HS-27A (cell line): ENCODE data around the gene BLMH.
A peak's percentile ranks its signal among the peaks of the same experiment; 100 is the strongest.

Experiments used
- DNase-seq: peaks from one replicate; pipeline ENCODE4 v3.0.0-alpha.2; 2012; ENCODE audit warnings: low read depth, missing footprints

Gene BLMH

GRCh38 chr17:30291543-30292285 is at the start of gene BLMH:
Gene BLMH (minus strand): TSS chr17:30291944. CDS start chr17:30291819, 125 bp downstream.
- no peak for DNase-seq

- DNase-seq, result no peak
Observed at GRCh38 chr17:30340801-30341356, 49.1 kb upstream of the BLMH start.

GRCh38 chr17:30339086-30339485 is 47.3 kb upstream of the BLMH start:
- DNase-seq, result no peak

- no peak for DNase-seq
Observed at GRCh38 chr17:30337393-30337999, 45.8 kb upstream of the BLMH start.

- peak; percentile 42 for DNase-seq
Observed at GRCh38 chr17:30336369-30337171, 44.8 kb upstream of the BLMH start.

GRCh38 chr17:30334421-30334820 is 42.7 kb upstream of the BLMH start:
- no peak for DNase-seq

- no peak for DNase-seq
Observed at GRCh38 chr17:30333503-30334360, 42.0 kb upstream of the BLMH start, which contains the start of gene TMIGD1. Gene TMIGD1 (minus strand): TSS chr17:30334057. CDS start chr17:30332133, 1,924 bp downstream.

- DNase-seq, result no peak
Observed at GRCh38 chr17:30332057-30332542, 40.4 kb upstream of the BLMH start.

- no peak for DNase-seq
Observed at GRCh38 chr17:30326809-30327208, 35.1 kb upstream of the BLMH start.

GRCh38 chr17:30324723-30325122 is 33.0 kb upstream of the BLMH start:
- no peak for DNase-seq

- DNase-seq, result no peak
Observed at GRCh38 chr17:30323895-30324319, 32.2 kb upstream of the BLMH start.

- DNase-seq, result no peak
Observed at GRCh38 chr17:30323262-30323894, 31.6 kb upstream of the BLMH start.

- no peak for DNase-seq
Observed at GRCh38 chr17:30321314-30321713, 29.6 kb upstream of the BLMH start.

- no peak for DNase-seq
Observed at GRCh38 chr17:30318155-30318554, 26.4 kb upstream of the BLMH start.

- no peak for DNase-seq
Observed at GRCh38 chr17:30316736-30317135, 25.0 kb upstream of the BLMH start.

- DNase-seq, result no peak
Observed at GRCh38 chr17:30315106-30315505, 23.4 kb upstream of the BLMH start.

GRCh38 chr17:30314474-30314873 is 22.7 kb upstream of the BLMH start:
- DNase-seq, result no peak

GRCh38 chr17:30312226-30312625 is 20.5 kb upstream of the BLMH start:
- no peak for DNase-seq

GRCh38 chr17:30310562-30310961 is 18.8 kb upstream of the BLMH start:
- DNase-seq, result no peak

- no peak for DNase-seq
Observed at GRCh38 chr17:30309591-30309990, 17.8 kb upstream of the BLMH start.

GRCh38 chr17:30308406-30308805 is 16.7 kb upstream of the BLMH start:
- no peak for DNase-seq
